ENCODE results near the gene IL3RA.
A peak's percentile ranks its signal among the peaks of the same experiment; 100 is the strongest.

The IL3RA gene

DNA sequence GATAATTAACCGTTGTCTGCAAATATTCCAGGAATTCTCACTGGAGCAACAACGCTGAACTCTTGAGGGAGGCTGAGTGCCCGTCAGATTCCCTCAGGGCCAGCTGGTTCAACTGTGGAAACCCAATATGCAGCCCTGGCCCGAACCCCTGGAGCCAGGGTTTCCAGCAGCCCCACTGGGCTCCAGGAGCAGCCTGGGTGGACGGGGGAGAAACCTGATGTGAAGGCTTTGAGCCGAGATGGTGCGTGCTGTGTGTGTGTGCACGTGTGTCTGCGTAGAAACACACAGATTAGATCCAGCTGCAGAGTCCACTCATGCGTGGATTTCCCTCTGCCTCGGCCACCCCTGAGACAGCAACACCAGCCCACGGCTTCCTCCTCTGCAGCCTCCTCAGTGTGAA is 74.7 kb downstream of the IL3RA start:
- DNase-seq (ENCODE audit: low spot score): no peak
- H3K27ac ChIP-seq: 0 out of 2 replicates have a peak overlapping the region, but pooled peaks have one; percentile 5
- ChIA-PET POLR2A (ENCODE audit: low non-redundant PET) (no interaction called here), CTCF (no interaction called here)
- TF ChIP-seq, protein P1, sequence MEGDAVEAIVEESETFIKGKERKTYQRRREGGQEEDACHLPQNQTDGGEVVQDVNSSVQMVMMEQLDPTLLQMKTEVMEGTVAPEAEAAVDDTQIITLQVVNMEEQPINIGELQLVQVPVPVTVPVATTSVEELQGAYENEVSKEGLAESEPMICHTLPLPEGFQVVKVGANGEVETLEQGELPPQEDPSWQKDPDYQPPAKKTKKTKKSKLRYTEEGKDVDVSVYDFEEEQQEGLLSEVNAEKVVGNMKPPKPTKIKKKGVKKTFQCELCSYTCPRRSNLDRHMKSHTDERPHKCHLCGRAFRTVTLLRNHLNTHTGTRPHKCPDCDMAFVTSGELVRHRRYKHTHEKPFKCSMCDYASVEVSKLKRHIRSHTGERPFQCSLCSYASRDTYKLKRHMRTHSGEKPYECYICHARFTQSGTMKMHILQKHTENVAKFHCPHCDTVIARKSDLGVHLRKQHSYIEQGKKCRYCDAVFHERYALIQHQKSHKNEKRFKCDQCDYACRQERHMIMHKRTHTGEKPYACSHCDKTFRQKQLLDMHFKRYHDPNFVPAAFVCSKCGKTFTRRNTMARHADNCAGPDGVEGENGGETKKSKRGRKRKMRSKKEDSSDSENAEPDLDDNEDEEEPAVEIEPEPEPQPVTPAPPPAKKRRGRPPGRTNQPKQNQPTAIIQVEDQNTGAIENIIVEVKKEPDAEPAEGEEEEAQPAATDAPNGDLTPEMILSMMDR (conservative IDR thresholded peaks at IDR 0.05; ENCODE audit: low read depth): no peak

DNA sequence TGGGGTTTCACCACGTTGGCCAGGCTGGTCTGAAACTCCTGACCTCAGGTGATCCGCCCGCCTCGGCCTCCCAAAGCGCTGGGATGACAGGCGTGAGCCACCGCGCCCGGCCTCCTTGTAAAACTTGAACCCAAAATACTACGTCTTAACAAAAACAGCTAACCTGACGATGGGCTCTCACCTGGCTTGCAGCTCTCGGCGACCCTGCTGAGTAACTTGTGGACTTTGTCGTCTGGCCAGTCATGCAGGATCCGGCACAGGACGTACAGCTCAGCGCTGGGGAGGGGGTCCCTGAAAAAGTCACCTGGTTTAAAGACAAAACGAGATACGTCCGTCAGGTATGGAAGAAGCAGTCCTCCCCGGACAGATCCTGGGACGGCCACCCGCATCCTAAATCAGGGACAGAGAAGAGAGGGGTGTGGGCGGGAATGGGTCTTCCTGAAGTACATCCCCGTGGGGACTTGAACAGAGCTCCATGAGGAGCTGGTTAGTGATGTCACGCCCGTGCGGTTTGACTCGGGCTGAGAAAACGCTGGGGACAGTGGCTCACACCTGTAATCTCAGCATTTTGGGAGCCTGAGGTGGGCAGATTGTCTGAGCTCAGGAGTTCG is 76.1 kb downstream of the IL3RA start:
- DNase-seq (ENCODE audit: low spot score): no peak
- ChIA-PET POLR2A (ENCODE audit: low non-redundant PET) (no interaction called here), CTCF (no interaction called here)
- TF ChIP-seq, protein P1 (conservative IDR thresholded peaks at IDR 0.05; ENCODE audit: low read depth): no peak
- 0 out of 2 replicates have a peak overlapping the region, but pooled peaks have one; percentile 39 for H3K27ac ChIP-seq

DNA sequence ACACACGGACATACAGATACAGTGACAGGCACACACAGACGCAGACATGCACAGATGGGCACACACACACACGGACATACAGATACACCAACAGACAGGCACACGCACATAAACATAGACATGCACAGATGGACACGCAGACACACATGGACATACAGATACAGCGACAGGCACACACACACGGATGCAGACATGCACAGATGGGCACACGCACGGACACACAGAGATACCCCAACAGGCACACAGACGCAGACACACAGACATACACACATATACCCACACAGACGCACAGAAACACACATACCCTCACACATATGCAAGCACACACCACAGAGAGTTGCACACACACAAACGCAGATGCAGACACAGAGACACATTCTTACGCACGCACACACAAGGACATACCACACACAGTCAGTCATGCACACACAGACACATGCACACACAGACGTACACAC is 79.8 kb downstream of the IL3RA start:
- POLR2A ChIA-PET (ENCODE audit: low non-redundant PET): no interaction called here
- TF ChIP-seq, protein P1 (conservative IDR thresholded peaks at IDR 0.05; ENCODE audit: low read depth): no peak
- no peak for DNase-seq (ENCODE audit: low spot score)
- CTCF ChIA-PET: no interaction called here
- no peak overlapping the region for H3K27ac ChIP-seq

DNA sequence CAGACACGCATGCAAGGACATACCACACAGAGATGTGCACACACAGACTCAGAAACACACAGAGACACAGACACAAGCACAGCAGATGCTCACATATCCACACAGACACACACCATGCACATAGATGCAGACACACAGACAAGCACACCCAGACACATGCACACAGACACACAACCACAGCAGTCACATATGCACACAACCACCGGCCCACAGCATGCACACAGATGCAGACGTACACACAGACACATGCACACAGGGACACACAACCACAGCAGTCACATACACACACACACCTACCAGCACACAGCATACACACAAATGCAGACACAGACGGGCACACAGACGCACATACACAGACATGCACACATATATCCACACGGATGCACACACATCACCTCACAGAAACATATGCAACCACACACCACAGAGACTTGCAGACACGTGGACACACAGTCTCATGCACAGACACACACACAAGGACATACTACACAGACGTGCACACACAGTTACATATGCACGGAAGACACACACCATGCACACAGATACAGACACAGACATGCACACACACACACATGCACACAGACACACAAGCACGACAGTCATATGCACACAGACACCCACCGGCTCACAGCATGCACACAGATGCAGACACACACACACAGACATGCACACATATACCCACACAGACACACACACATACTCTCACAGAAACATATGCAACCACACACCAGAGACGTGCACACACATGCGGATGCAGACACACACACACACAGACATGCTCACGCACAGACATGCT is 80.6 kb downstream of the IL3RA start:
- ChIA-PET POLR2A (ENCODE audit: low non-redundant PET) (no interaction called here), CTCF (no interaction called here)
- TF ChIP-seq, protein P1 (conservative IDR thresholded peaks at IDR 0.05; ENCODE audit: low read depth): no peak

DNA sequence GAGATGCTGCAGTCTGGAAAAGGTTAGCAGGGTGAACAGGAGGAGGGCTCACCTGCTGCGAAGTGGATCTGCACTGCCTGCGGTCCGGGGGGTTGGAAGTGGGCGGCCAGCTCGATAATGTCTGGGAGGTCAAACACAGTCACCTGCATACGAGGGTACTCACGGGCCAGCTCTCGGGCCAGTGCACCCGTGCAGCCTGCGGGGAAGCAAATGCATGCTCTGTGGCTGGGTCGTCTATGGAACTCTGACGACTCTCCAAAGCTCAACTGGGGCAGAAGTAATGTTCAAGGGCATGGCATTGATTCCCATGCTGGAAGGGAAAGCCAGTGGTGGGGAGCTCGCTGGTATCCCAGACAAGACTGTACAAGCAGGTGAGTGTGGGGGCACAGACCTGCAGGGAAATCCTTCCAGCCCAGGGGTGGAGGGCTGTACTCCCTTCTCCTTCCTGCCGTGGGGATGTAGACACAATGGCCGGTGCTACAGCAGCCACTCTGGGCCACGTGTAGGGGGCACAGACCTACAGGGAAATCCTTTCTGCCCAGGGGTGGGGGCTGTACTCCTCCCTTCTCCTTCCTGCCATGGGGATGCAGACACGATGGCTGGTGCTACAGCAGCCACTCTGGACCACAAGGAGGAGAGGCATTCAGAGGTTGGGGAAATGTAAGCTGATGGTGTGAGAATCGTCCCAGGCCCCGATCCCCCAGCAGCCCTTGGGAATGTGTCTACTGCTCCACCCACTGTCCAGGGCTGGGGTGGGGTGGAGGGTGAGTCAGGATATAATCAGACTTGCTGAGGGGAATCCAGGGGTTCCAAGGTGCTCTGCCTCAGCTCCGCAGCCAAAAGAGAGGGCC is 81.6 kb downstream of the IL3RA start:
- H3K27ac ChIP-seq: peak overlapping the region; percentile 36
- no peak for DNase-seq (ENCODE audit: low spot score)
- ChIA-PET POLR2A (ENCODE audit: low non-redundant PET) (no interaction called here), CTCF (no interaction called here)
- TF ChIP-seq, protein P1 (conservative IDR thresholded peaks at IDR 0.05; ENCODE audit: low read depth): no peak

More for the DNA sequence above, 80.6 kb downstream of the IL3RA start:
- DNase-seq (ENCODE audit: low spot score): no peak
- no peak overlapping the region for H3K27ac ChIP-seq

DNA sequence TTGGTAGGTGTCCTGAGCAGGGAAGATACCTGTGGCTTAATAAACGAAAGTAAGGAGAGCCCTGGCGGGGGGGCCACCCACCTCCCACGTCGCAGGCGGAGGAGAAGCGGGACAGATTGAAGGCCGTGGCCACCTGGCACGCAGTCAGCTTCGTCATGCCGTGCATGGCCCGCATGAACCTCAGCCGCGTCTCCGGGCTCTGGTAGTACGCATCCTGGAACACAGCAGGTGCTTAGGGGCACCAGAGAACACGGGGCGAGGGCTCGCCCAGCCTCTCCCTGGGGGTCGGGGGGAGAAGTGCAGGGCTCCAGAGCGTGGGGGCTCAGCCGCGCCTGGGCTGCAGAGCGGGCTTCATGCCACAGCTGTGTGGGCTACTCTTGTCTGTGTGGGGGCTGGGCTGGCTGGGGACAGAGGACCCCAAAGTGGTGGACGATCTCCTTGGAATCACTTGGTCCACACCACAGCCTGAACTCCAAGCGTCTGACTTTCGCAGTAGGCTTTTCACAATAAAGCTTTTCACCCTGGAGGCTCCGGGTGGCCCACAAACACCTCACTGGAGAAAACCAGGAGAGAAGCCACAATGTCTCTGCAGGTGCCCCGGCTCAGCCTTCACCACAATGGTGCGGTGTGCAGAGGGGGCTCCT is 82.4 kb downstream of the IL3RA start:
- TF ChIP-seq, protein P1 (conservative IDR thresholded peaks at IDR 0.05; ENCODE audit: low read depth): no peak
- POLR2A ChIA-PET (ENCODE audit: low non-redundant PET): no interaction called here
- no peak for DNase-seq (ENCODE audit: low spot score)
- peak overlapping the region; percentile 36 for H3K27ac ChIP-seq
- CTCF ChIA-PET: no interaction called here
